HG03457 (cell line): ENCODE data around the gene TAS1R1.

ENCODE experiments used
- ATAC-seq: cut with Tn5 transposase; IDR thresholded peaks from one replicate; pipeline ENCODE4 v1.9.1; 2021; ENCODE audit warnings: moderate number of reproducible peaks; ENCODE audit not compliant: unreplicated experiment

TAS1R1 gene

GRCh38 chr1:6601923-6602668, 47.0 kb downstream of the TAS1R1 start:
- no peak for ATAC-seq

GRCh38 chr1:6602669-6603237, 47.6 kb downstream of the TAS1R1 start, which contains the start of gene KLHL21:
TSS of gene KLHL21 (minus strand) at chr1:6602869. CDS start at chr1:6602817, 52 bp downstream.
- peak; percentile 40 for ATAC-seq

GRCh38 chr1:6603238-6603914, 48.3 kb downstream of the TAS1R1 start:
- peak; percentile 22 for ATAC-seq

GRCh38 chr1:6603915-6604558, 48.9 kb downstream of the TAS1R1 start:
- ATAC-seq = no peak

- ATAC-seq = peak; percentile 17
These were observed 57.7 kb downstream of the TAS1R1 start for GRCh38 chr1:6612641-6613360.

GRCh38 chr1:6613361-6614018, 58.4 kb downstream of the TAS1R1 start, which contains the start of gene PHF13:
TSS of gene PHF13 (plus strand) at chr1:6613731. CDS start at chr1:6614067, 336 bp downstream.
- ATAC-seq = peak; percentile 90

GRCh38 chr1:6614019-6614928, 59.2 kb downstream of the TAS1R1 start:
- no peak for ATAC-seq

GRCh38 chr1:6614929-6615785, 60.0 kb downstream of the TAS1R1 start:
- no peak for ATAC-seq

GRCh38 chr1:6619045-6619444, 63.9 kb downstream of the TAS1R1 start:
- ATAC-seq = no peak

GRCh38 chr1:6621429-6622391, 66.6 kb downstream of the TAS1R1 start:
- ATAC-seq = no peak

GRCh38 chr1:6622396-6623152, 67.5 kb downstream of the TAS1R1 start:
- no peak for ATAC-seq

GRCh38 chr1:6623269-6623965, 68.3 kb downstream of the TAS1R1 start:
- ATAC-seq = no peak

- ATAC-seq = no peak
These were observed 69.8 kb downstream of the TAS1R1 start, which contains the start of gene THAP3 for GRCh38 chr1:6624710-6625583. TSS of gene THAP3 (plus strand) at chr1:6624868. CDS start at chr1:6625219, 351 bp downstream.

- ATAC-seq = no peak
These were observed 70.6 kb downstream of the TAS1R1 start for GRCh38 chr1:6625584-6626149.
